Activated CD8-positive, alpha-beta memory T cell treated with anti-CD3 and anti-CD28 coated beads, Interleukin-2, amount 50 U/mL, for 24 hours (primary cell): ENCODE data around the gene PLEKHA6.

Experiments used
- DNase-seq: peaks from one replicate; pipeline ENCODE4 v3.0.0-alpha.2; 2020; ENCODE audit errors: extremely low read depth

PLEKHA6 gene, protein sequence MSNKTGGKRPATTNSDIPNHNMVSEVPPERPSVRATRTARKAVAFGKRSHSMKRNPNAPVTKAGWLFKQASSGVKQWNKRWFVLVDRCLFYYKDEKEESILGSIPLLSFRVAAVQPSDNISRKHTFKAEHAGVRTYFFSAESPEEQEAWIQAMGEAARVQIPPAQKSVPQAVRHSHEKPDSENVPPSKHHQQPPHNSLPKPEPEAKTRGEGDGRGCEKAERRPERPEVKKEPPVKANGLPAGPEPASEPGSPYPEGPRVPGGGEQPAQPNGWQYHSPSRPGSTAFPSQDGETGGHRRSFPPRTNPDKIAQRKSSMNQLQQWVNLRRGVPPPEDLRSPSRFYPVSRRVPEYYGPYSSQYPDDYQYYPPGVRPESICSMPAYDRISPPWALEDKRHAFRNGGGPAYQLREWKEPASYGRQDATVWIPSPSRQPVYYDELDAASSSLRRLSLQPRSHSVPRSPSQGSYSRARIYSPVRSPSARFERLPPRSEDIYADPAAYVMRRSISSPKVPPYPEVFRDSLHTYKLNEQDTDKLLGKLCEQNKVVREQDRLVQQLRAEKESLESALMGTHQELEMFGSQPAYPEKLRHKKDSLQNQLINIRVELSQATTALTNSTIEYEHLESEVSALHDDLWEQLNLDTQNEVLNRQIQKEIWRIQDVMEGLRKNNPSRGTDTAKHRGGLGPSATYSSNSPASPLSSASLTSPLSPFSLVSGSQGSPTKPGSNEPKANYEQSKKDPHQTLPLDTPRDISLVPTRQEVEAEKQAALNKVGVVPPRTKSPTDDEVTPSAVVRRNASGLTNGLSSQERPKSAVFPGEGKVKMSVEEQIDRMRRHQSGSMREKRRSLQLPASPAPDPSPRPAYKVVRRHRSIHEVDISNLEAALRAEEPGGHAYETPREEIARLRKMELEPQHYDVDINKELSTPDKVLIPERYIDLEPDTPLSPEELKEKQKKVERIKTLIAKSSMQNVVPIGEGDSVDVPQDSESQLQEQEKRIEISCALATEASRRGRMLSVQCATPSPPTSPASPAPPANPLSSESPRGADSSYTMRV

DNA sequence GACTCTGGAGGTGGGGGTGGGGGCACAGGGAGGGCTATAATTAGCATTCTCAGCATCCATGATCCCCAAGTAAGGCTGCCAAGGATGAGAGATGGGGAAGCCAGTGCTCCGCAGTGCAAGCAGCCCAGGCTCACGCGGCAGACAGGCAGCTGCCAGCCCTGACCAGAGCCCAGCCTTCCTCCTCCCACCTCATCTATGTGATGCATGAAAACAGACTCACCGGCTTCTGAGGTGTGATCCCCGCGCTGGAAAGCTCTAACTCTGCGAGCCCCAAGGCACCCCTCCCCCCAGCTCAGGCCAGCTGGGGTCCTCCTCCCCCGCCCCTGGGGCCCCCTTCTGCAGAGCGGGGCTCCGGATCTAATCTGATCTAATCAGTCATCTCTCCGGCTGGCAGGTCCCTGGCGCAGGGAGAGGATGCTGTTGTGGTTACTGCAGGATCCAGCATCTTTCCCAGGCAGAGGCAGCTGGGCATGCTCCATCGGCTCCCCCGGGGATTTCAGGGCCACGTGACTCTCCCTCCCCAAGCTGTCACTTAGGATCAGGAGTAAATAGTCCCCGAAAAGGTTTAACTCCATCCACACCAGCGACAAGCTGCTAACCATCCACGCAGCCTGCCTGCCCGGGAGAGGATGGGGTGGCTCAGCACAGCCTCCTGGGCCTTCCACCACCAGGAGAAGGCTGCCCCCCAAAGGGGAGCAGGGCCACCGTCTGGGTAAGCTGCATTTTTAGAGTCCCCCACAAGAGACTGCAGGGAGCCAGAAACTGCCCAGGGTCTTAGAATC lies at the start of gene PLEKHA6:
PLEKHA6 (minus strand) TSS at position 456 of the 782 bp plus-strand sequence. CDS start 86,202 bp downstream, outside the sequence.
- DNase-seq, result no peak

- no peak for DNase-seq
Measured at GRCh38 chr1:204409123-204409522, 49.4 kb upstream of the PLEKHA6 start.

DNA sequence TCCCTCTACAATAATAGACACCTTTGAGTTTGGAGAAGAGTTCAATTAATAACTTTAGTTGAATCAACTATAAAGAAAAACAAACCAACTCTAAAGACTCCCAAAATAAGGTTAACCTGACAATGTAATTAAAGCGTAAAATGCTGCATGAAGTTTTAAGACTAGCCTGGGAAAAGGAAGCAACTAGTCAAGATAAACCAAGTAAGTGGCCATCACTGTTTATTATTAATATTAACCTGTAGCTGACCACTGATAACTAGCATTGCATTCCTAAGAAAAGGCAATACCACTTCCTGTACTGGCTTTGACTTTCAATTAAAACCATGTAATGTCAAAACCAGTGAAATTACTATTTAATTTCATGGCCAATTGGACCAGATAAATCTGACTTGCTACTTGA lies 48.9 kb upstream of the PLEKHA6 start:
- DNase-seq, result no peak

- DNase-seq, result no peak
Measured at GRCh38 chr1:204408074-204408507, 48.4 kb upstream of the PLEKHA6 start.

GRCh38 chr1:204407295-204407971 lies 47.7 kb upstream of the PLEKHA6 start:
- no peak for DNase-seq

DNA sequence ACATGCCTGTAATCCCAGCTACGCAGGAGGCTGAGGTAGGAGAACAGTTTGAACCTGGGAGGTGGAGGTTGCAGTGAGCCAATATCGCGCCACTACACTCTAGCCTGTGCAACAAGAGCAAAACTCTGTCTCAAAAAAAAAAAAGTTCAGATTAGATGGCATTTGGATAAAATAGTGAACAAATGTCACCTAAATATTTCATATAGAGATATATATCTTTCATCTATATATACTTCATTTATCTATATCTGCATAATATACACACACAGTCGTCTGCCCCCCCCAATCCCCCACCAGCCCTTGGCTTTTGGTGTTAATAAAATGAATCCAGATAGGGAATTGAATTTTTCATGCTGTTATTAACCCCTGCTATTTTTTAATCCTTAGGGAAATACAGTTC lies 46.9 kb upstream of the PLEKHA6 start:
- no peak for DNase-seq

DNA sequence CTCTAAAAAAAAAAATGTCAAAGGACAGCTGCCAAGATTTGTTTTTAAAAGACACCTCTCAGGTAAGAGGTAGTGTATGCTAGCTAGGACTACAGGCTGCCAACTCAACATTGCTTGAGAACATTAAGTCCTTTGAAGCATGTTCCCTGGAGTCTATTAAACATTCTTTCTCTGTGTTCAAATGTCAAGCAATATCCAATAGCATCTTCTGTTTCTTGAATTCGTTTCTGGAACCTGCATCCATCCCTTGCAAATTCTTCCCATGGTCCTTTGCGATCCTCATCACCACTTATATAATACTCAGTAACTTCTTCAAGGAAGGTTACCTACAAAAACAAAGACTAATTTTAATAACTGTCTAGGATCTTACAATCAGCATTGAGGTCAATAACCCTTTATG lies 46.3 kb upstream of the PLEKHA6 start:
- DNase-seq, result no peak

DNA sequence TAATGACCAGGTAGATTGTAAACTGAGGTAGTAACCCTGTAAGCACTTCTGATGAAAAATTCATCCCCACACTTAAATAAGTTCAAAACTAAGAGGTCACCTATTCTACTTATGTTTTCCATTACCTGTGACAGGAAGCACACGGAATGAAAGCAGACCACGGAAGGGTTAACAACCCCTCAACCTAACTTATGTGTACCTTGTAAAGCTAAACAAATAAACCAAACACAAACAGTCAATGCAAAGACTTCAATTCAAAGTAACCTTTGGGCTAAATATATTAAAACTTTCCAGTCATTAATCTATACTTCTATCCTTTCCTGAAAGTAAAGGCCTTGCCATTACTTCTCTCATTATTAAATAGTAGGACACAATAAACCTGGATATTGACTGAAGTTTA lies 44.9 kb upstream of the PLEKHA6 start:
- DNase-seq, result no peak

- DNase-seq, result no peak
Measured at GRCh38 chr1:204402391-204402790, 42.7 kb upstream of the PLEKHA6 start.

GRCh38 chr1:204401730-204402129 lies 42.0 kb upstream of the PLEKHA6 start:
- no peak for DNase-seq

- DNase-seq, result no peak
Measured at GRCh38 chr1:204400882-204401510, 41.3 kb upstream of the PLEKHA6 start.

- DNase-seq, result no peak
Measured at GRCh38 chr1:204398197-204399125, 38.7 kb upstream of the PLEKHA6 start.

- DNase-seq, result no peak
Measured at GRCh38 chr1:204396015-204396583, 36.4 kb upstream of the PLEKHA6 start.

DNA sequence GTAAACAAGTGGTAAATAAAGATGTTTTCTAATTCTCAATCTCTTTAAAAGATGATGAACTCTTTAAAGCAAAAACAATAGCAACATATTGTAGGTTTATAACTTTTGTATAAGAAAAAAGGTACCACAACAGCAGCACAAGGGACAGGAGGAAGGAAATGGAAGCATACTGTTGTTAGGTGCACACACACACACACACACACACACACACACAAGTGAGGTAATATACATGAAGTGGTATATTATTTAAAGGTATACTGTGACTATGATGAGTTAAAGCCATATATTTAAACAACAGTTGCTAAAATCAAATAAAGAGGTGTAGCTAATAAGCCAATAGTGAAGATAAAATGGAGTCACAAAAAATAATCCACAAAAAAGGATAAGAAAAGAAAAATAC lies 31.9 kb upstream of the PLEKHA6 start:
- DNase-seq, result no peak

DNA sequence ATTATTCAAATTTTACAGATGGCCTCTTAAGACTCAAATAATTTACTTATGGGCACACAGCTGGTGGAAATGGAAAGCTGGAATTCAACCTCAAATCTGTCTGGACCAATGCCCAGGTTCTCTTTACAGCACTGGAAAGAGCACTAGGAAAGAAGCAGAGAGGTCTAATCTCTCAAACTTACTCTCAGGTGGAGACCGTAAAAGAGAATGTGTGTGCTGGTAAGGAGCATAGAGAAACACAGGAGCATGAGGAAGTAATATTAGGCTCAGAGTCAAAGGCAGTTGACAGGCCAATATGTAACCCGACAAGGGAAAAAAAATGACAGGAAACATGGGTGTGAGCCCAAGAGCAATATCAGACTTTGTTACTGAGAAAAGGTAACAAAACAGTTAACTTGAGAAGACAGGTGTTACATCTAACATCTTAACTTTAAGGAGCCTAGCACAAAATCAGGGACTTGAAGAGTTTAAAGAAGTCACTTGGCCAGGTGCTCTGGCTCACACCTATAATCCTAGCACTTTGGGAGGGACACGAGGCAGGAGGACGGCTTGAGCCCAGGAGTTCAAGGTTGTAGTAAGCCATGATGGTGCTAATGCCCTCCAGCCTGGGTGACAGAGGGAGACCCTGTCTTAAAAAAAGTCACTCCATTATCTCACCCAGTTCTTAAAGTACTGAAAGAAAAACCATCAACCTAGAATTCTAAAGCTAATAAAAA lies 31.2 kb upstream of the PLEKHA6 start:
- no peak for DNase-seq

DNA sequence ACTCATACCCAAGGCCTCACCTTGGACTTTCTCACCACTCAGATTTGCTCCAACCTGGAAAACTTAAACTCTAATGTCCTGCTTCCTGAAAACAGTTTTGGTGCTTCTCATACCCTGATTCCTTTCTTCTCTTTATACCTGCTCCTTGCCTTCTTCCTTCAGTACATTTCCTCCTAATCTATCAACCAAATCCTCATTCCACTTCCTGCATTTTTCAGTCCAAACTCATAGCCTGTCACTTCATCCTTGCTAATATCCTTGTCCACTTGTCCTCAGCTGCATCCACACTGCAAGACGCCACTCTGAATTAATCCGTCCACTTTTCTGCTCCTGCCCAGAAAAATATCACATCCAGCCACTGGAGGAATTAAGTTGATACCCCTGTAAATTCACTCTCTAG lies 26.0 kb upstream of the PLEKHA6 start:
- DNase-seq, result no peak

- DNase-seq, result no peak
Measured at GRCh38 chr1:204384636-204385352, 25.1 kb upstream of the PLEKHA6 start.
